Activated T-cell treated with anti-CD3 and anti-CD28 coated beads for 48 hours (primary cell): ENCODE results near the gene CTIF.

ENCODE experiments used
- DNase-seq: peaks from one replicate; pipeline ENCODE4 v3.0.0-alpha.2; 2020; ENCODE audit warnings: low read depth

CTIF gene

DNA sequence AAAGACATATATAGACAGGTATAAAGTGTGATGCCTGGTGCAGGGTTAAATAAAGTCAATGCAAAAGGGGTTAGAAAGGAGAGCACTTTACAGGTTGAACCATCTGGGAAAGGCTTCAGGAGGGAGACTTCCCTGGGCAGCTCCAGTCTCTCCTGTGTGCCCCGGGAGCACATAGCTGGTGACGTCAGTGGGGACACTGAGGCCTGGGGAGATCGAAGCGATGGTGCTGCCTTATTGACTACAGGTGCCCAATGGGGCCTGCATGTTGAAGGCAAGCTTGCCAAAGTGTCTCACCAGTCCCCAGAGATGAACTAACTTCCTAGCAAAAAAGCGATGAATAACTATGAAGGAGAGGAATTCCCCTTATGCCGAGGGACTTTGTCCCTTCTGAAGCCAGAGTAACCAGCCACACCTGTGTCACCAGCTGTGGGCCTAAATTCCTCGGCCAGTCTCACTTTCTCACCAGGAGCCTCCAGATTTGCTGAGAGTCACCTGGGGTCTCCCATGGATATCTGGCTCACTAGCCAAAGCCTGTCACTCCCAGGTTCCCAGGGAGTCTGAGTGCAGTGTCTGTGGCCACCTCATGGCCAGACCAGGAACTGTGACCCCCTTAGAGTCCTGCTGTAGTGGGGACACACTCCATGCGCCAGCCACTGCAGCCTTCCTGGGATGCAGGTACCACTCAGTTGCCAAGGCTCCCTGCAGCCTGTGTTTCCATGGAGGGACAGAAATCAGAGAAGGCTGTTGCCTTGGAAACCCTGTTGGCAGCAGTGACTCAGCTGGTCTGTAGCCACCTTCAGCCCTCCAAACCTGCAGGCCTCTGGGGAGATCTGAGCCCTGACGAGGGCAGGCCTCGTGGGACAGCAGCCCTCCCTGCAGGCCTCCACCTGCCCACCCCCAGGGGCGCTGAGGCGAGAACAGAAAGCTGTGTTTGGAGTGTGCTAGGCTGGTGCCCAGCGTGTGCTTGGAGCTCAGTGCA lies 128.7 kb downstream of the CTIF start:
- DNase-seq = no peak

- DNase-seq = no peak
Observed at GRCh38 chr18:48668466-48669179, 129.8 kb downstream of the CTIF start.

DNA sequence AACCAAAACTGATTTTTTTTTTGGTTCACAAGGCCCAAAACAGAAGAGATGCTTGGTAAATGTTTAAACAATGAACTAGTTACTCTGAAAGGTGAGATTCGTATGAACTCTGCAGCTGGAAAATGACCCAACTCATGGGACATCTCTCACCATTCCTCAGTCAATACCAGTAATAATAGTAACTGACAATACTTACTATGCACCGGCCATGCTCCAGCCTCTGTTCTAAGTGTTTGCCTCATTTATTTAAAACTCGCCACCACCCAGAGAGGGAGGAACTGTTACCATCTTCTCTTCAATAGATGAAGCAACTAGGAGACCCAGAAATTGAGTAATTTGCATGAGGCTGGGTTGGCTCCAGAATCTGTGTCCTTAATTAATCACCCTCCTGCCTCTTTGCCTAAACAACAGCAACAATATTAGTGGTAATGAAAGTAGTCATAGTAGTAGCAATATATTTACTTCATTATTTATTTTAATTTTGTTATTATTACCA lies 130.4 kb downstream of the CTIF start:
- DNase-seq = no peak

DNA sequence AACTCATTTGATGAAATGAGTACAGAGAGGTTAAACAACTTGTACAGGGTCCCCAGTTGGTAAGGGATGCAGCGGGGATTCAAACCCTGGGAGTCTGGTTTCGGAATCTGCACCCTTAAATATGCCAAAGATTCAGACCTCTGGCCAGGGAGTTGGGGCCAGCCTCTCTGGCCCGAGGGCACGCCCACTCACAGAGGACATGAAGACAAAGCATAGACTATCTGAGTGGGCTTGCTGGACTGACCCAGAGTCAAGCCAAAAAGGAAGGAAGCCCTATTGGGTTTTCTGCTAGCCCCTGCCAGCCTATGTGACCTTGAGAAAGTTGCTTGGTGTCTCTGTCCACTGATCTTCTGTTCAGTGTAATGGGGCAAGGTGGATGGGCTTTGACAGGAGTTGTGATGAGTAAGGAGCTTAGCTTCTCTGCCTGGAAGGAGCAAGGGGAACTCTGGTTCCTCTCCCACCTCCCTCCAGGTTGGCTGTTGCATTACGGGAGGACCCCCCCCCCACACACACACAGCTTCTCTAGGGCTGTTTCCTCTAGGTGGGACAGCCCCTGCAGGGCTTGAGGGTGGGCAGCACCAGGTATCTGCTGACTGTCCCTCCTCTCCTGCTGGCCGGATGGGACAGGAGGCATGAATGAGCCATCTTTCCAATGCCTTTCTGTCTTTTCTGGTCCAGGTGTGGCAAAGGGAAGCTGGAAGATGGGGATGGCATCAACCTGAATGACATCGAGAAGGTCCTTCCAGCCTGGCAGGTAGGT lies 131.3 kb downstream of the CTIF start:
- DNase-seq = no peak

DNA sequence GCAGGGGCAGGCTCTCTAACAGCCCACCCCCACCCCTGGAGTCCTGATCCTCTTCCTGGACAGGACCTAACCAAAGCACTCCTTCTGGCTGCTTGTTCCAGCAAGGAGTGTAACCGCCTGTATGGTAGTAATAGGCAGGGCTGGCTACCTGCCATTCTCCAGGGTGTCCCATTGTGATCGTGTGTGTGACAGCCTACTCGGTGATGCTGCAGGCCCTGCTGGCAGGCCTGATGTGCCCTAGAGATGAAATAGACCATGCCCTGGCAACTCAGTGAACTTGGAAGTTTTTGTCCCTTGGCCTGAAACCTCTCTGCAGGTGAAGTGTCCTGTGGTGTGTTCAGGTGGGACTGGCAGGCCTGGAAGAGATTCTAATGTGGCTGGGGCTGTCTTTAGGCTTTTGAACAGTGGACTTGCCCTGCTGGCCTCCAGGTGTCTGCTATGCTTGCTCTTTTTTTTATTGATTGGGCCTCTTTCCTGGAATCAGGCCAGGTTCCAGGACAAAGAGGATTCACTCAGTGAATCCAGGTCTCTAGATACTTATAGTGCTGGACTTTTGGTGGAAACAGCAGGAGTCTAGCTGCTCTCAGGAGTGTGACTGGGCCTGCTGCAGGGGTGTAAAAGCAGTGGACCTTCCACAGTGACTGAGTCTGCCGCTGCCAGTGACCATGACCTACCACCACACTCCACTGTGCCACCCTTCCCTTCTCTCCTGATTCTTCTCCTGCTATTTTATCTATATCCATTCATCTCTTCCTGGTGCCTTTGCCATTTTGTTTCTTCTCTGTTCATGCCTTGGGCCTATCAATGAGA lies 132.1 kb downstream of the CTIF start:
- no peak for DNase-seq

- DNase-seq = no peak
Observed at GRCh38 chr18:48671561-48671945, 132.7 kb downstream of the CTIF start.

GRCh38 chr18:48672671-48673340 lies 134.0 kb downstream of the CTIF start:
- DNase-seq = no peak

- no peak for DNase-seq
Observed at GRCh38 chr18:48673456-48673852, 134.6 kb downstream of the CTIF start.

DNA sequence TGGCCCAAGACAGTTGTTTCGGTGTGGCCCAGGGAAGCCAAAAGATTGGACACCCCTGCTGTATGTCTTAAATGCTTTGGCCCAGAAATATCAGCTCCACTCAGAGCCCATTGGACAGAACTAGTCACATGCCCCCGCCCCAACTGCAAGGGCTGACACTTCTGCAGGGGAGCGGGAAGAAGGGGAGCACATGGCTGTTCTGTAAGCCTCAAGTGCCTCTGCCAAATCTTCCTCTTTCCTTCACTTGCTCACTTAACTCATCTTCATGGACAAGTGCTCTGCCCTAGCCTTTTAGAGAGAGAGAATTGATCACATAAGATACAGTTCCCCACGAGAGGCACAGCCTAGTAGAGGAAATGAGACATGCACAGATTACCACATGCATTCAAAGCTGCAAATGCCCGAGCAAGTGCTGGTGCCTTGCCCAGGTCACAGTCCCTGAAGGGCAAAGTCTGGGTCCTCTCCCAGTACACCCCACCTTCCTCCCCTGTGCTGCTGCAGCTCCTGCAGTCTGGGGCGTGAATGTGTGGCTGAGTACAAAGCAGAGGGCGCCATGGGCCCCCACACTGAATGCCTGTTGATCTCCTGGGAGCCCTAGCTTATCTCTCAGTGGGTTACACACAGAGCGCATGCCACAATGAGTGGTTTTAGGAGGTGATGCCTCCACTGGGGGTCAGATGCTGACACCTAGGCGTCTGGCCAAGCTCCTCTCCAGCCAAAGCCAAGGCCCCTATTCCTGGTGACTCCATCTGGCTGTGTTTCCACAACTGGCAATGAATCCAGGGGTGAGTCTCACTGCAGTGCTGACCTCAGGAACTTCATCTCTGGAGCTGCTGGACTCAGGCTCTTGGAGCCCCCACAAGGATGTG lies 135.3 kb downstream of the CTIF start:
- DNase-seq = no peak

DNA sequence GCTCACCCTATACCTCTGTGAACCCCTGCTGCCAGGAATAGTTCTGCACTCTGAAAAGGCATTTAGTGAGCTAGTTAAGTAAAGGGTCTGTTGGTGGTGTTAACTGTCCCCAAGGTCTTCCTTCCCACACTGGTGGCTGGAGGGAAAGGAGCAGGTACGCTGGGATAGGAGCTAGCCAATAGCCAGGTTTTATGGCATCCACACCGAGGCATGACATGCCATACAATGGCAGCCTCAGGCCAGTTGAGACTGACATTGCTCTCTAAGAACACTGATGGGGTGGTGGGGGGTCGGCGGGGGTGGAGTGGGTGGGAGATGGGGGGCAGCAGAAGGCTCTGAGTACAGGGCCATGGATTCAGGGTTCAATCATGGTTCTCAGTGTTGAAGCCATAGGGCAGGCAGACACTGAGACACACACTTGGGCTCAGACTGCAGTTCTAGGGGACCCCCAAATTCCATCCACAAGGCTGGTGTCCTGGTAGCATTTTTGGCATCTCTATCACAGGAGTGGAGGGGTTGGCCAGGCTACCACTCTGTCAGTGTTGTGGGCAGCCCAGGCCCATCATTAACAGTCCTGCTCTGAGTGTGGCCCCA lies 136.0 kb downstream of the CTIF start:
- DNase-seq = no peak

- DNase-seq = peak; percentile 77
Observed at GRCh38 chr18:48675352-48675761, 136.5 kb downstream of the CTIF start.

DNA sequence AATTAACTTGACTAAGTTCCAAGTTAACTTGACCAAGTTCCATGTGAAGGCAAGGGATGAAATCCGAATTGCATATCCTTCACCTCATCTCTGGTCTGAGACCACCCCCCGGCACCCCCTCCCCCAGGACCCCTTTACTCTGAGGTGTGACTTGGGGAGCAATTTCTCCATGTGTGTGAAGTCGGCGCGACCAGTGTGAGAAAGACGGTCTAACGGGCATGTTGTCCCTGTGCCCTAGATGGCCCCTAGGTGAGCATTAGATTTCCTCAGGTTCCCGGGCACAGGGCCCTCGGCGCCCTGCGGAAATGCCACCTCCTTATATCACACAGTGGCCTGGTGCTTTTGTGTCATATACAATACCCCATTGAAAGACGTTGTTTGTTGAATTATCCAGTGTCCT lies 137.1 kb downstream of the CTIF start:
- no peak for DNase-seq

DNA sequence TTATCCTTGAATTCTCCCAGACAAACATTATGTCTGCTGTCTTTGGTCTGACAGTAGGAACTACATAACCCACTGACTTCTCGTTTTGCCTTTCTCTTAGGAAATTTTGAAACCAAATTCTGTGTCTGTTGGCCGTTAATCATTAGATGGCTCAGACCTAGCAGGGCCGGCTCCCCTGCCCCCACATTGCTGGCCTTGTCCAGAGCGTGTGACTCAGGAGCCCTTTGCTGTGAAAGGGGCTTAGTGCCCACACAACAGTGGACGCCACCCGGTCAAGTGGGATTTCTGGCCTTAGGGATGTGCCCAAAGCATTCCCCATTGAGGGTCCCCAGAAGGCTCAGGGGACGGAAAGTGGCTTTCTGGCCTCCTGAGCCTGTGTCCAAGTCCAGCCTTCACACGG lies 137.5 kb downstream of the CTIF start:
- DNase-seq = no peak

DNA sequence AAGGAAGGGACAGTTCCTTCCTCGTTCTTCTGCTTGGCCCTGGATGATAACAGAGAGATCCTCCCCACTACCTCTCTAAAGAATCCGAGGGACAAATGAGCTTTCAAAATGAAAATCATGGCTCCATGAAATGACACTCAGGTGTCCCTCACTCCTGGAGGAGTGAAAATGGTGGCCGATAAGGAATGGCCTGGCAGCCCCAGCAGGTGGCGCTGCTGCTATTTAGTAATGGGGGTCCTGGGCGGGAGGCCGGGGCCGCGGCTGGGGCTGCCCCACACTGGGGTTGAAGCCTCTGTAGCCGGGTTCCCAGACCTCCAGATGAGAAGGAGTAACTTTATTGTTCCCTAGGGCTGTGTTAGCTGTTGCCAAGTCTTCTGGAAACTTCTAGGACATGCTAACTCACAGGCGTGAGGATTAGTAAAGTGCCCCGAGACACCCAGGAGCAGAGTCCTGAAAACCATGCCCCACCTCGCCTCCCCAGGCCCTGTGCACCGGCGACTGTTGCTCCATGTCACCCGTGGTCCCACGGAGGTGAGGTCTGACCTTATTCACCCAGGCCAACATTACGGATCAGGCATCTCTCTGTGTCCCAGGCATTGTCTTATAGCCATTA lies 138.0 kb downstream of the CTIF start:
- DNase-seq = peak; percentile 60

- DNase-seq = no peak
Observed at GRCh38 chr18:48678237-48679115, 139.6 kb downstream of the CTIF start.

DNA sequence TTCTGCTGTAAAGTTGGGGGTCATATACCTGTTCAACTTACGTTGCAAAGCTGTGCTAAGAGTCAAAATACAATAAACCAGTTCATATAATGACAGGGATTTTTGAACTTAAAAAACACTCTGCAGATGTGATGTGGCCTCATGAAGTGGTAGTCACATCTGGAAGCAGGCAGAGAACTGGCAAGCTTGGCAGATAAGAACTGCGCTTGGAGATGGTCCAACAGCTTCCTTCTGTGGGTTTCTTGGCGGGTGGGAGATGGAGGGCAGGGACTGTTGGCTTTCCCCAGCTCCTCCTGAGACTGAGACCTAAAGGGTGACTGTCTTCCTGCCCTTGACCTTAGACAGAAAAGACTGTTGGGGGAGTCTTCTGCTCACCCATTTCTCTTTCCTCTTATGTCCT lies 140.4 kb downstream of the CTIF start:
- no peak for DNase-seq

DNA sequence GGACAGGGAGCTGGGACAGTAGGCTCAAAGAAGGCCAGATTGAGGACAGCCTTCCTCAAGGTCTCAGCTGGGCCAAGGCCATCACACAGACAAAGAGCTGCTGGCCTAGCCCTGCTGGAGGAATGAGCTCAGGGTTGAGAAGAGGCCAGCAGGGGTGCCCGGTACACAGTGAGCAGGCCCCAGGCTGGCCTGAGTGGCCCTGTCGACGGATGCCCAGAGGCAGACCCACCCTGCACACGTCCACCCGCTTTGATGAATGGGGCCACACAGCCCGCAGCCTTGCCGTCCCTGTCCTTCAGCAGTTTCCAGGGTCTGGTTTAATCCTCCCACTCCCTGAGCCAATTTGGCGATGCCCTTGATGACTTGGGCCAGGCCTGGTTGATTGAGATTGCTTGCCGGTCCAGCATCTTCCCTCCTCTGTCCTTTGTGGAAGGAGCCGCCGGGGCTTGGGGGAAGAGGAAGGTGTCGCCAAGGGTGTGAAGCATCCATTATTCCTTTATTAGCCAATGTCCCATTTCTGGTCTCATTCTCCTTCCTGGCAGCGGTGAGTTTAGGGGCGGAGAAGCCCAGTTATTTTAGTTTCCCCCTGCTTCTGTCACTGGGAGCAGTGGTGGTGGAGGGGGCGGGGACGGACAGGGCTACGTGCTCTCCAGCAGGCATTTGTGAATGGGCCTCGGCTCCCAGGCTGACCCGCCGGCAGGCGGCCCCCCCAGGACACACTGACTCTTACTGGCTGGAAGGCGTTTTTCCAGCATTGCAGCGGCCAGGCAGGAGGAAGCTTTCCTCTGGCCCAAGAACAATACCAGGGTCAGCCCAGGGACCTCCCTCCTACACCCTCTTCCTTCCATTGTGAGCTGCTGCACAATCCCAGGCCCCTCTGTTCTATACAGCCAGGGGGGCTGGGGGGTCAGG lies 141.8 kb downstream of the CTIF start:
- no peak for DNase-seq
